Karpas-422 (cell line): Measurements from ENCODE around the gene NTHL1. TPM values are rescaled to one million over a fixed set of nuclear protein-coding genes. Genes with fewer than 3 reads are reported as not detected.
"Not testable (repeated sequence)": the region's sequence is repeated elsewhere in the genome, so short reads cannot be mapped to it uniquely, and the experiment has no call there.

Source experiments
- DNase-seq: peaks from one replicate; pipeline ENCODE4 v3.0.0-alpha.2; 2015
- H2AFZ ChIP-seq: fragments of 200-600 bp; sonication (generic); 2 replicates; pipeline ENCODE4 v1.6.1; 2014; ENCODE audit warnings: antibody characterized with exemption, low read length, mixed read lengths
- H3K27ac ChIP-seq: fragments of 200-600 bp; sonication (generic); 2 replicates; pipeline ENCODE4 v1.5.1; 2014; ENCODE audit warnings: mild to moderate bottlenecking, low read length, moderate library complexity
- H3K27me3 ChIP-seq: fragments of 200-600 bp; sonication (generic); 2 replicates; pipeline ENCODE4 v1.6.1; 2014; ENCODE audit warnings: low read length, mixed read lengths
- H3K36me3 ChIP-seq: fragments of 200-600 bp; sonication (generic); 2 replicates; pipeline ENCODE4 v1.6.1; 2014; ENCODE audit warnings: low read length, mixed read lengths; ENCODE audit not compliant: insufficient read depth
- H3K4me1 ChIP-seq: fragments of 200-600 bp; sonication (generic); 2 replicates; pipeline ENCODE4 v1.6.1; 2014; ENCODE audit warnings: mild to moderate bottlenecking, low read length, mixed read lengths
- H3K4me2 ChIP-seq: fragments of 200-600 bp; sonication (generic); 2 replicates; pipeline ENCODE4 v1.6.1; 2014; ENCODE audit warnings: low read length, low read depth, mild to moderate bottlenecking; ENCODE audit not compliant: poor library complexity, severe bottlenecking
- H3K4me3 ChIP-seq: fragments of 200-600 bp; sonication (generic); 2 replicates; pipeline ENCODE4 v1.5.1; 2014; ENCODE audit warnings: mild to moderate bottlenecking, antibody characterized with exemption, low read length, mixed read lengths
- H3K79me2 ChIP-seq: fragments of 200-600 bp; sonication (generic); 2 replicates; pipeline ENCODE4 v1.6.1; 2014; ENCODE audit warnings: mild to moderate bottlenecking, low read length, mixed read lengths
- H3K9ac ChIP-seq: fragments of 200-600 bp; sonication (generic); 2 replicates; pipeline ENCODE4 v1.6.0; 2014; ENCODE audit warnings: low read length
- H3K9me2 ChIP-seq: fragments of 200-600 bp; sonication (generic), shearing (Covaris generic); replicated peaks from 2 replicates; pipeline ENCODE4 v1.6.0; 2014; ENCODE audit warnings: mild to moderate bottlenecking, low read length, moderate library complexity; ENCODE audit not compliant: insufficient read depth
- H3K9me3 ChIP-seq: fragments of 300-700, 200-600 bp; sonication (generic); 2 replicates; pipeline ENCODE4 v1.6.1; 2014; ENCODE audit warnings: low read length, mixed read lengths
- H4K20me1 ChIP-seq: fragments of 200-600 bp; sonication (generic); 2 replicates; pipeline ENCODE4 v1.6.1; 2014; ENCODE audit warnings: mild to moderate bottlenecking, antibody characterized with exemption, low read length, low read depth; ENCODE audit not compliant: insufficient read depth
- total RNA-seq: library from RNA; depleted of rRNA; stranded (reverse); fragments of >200 nt; shearing (Covaris generic); gene quantifications from 2 replicates; pipeline ENCODE4 v1.2.3, GENCODE V29; 2014; ENCODE audit warnings: low replicate concordance

NTHL1 gene
- total RNA-seq, 1 experiment from 2014 or later = 23.2 TPM

DNA sequence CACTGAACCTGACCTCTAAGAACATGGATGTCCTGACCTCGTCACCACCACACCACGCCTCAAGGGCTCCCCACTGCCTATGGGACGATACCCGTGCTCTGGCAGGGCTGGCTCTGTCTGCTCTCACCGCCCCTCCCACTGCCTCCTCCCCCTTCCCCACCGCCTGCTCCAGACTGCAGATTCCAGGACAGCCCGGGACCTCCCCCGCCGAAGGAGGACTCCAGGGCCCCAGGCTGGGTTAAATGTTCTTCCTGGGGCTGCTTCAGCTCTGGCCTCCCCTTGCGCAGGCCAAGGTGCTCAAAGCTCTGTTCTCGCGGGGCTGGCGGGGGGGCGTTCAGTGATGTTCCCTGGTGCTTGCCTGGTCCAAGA is 24.9 kb downstream of the NTHL1 start:
- H3K4me2 ChIP-seq = peak overlapping the region; percentile 58
- H3K27me3 ChIP-seq = no peaks in the 10 kb centered on the region
- no peaks in the 10 kb centered on the region for H3K36me3 ChIP-seq
- H2AFZ ChIP-seq = peak overlapping the region; percentile 69; the same call in 1 of the 2 replicates
- no peak overlapping the region for H3K27ac ChIP-seq
- no peaks in the 10 kb centered on the region for H3K9me2 ChIP-seq
- H3K4me1 ChIP-seq = peaks cover 7% of the 10 kb centered on the region
- H3K9me3 ChIP-seq = no peaks in the 10 kb centered on the region
- peak overlapping the region; percentile 51; the same call in 1 of the 2 replicates for H3K4me3 ChIP-seq
- H3K9ac ChIP-seq = peak overlapping the region; percentile 52
- no peaks in the 10 kb centered on the region for H3K79me2 ChIP-seq
- no peaks in the 10 kb centered on the region for H4K20me1 ChIP-seq
- DNase-seq = no peak

DNA sequence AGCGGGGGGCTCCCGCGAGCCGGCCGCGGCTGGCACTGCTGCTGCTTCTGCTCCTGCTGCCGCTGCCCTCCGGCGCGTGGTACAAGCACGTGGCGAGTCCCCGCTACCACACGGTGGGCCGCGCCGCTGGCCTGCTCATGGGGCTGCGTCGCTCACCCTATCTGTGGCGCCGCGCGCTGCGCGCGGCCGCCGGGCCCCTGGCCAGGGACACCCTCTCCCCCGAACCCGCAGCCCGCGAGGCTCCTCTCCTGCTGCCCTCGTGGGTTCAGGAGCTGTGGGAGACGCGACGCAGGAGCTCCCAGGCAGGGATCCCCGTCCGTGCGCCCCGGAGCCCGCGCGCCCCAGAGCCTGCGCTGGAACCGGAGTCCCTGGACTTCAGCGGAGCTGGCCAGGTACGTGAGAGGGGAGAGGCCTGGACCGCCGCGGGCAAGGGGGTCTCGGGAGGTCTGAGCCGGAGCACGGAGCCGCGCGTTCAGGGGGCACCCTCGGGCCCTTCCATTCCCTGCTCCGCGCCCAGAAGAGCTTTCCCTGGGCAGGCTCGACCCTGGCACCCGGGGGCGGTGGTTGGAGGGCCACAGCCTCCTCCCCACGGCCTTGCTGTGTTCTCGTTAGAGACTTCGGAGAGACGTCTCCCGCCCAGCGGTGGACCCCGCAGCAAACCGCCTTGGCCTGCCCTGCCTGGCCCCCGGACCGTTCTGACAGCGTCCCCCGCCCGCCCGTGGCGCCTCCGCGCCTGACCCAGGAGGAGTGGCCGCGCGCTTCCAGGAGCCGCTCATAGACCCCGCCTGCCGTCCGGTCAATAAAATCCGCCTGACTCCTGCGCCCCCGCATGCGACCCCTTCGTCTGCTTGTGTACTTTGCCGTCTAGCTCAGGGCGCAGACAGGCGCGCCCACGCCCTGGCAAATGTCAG is 27.5 kb downstream of the NTHL1 start:
- Histone ChIP-seq H3K79me2 (no peaks in the 10 kb centered on the region), H3K9ac (no peak overlapping the region), H3K4me3 (no peak overlapping the region), H3K9me2 (no peaks in the 10 kb centered on the region), H3K4me1 (peaks cover 7% of the 10 kb centered on the region), H3K4me2 (no peak overlapping the region), H4K20me1 (no peaks in the 10 kb centered on the region), H3K27me3 (no peaks in the 10 kb centered on the region), H2AFZ (no peak overlapping the region), H3K27ac (no peak overlapping the region), H3K9me3 (no peaks in the 10 kb centered on the region), H3K36me3 (no peaks in the 10 kb centered on the region)
- DNase-seq = no peak

DNA sequence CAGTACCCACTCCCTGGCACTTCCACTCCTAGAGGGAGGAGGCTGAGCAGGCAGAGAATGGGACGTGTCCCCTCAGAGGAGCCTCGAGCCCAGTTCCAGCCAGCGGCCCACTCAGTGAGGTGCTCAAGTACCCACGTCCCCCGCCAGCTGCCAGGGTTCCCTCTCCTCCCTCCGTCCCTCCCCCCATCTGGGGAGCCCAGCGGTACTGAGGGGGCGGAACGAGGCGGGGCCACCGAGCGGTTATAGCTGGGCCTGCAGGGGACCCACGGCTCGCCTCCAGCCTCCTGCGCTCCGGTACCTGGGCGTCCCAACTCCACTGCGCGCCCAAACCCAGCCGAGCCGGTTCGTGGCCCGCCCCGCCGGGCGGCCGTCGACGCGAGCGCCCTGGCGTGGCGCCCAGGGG is 28.1 kb downstream of the NTHL1 start, which contains the start of gene NPW:
Gene NPW (plus strand): TSS at position 268 of the 403 bp plus-strand sequence.
- Histone ChIP-seq H2AFZ (no peak within 1 kb of the TSS), H3K9me3 (no peaks in the 10 kb centered on the region)

DNA sequence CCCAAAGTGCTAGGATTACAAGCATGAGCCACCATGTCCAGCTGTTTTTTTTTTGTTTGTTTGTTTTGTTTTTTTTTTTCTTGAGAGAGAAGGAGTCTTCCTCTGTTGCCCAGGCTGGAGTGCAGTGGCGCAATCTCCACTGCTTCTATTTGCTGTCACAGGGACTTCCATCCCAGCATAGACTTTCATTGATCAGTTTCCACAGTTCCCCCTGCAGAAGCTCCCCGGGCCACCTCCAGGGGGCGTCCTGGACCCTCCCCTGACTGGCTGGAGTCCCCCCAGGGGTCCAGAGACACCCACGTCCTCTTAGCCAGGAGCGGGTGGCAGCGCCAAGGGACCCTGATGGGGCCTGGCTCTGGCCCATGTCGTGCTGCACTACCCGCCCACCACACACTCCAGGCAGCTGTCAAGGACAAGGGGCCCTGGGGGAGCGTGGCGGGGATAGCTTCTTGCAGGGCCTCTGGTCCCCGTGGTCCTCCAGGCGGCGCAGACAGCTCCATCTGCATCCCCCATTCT is 31.2 kb downstream of the NTHL1 start:
- Histone ChIP-seq H3K36me3 (no peaks in the 10 kb centered on the region), H3K4me1 (no peaks in the 10 kb centered on the region), H3K9me3 (no peaks in the 10 kb centered on the region), H3K9me2 (no peaks in the 10 kb centered on the region), H2AFZ (no peak overlapping the region), H3K27me3 (no peaks in the 10 kb centered on the region), H3K79me2 (no peaks in the 10 kb centered on the region), H3K4me2 (no peak overlapping the region), H4K20me1 (no peaks in the 10 kb centered on the region), H3K27ac (no peak overlapping the region), H3K4me3 (no peak overlapping the region), H3K9ac (no peak overlapping the region)
- DNase-seq = peak; percentile 63

More for the DNA sequence above, 28.1 kb downstream of the NTHL1 start, which contains the start of gene NPW:
- peaks cover 7% of the 10 kb centered on the region for H3K4me1 ChIP-seq
- H3K36me3 ChIP-seq = no peaks in the 10 kb centered on the region
- H3K27me3 ChIP-seq = no peaks in the 10 kb centered on the region
- H3K4me2 ChIP-seq = no peak within 1 kb of the TSS
- H4K20me1 ChIP-seq = no peaks in the 10 kb centered on the region
- DNase-seq = peak; percentile 65
- H3K27ac ChIP-seq = no peak within 1 kb of the TSS
- H3K79me2 ChIP-seq = no peaks in the 10 kb centered on the region
- no peak within 1 kb of the TSS for H3K9ac ChIP-seq
- no peaks in the 10 kb centered on the region for H3K9me2 ChIP-seq
- H3K4me3 ChIP-seq = no peak within 1 kb of the TSS

DNA sequence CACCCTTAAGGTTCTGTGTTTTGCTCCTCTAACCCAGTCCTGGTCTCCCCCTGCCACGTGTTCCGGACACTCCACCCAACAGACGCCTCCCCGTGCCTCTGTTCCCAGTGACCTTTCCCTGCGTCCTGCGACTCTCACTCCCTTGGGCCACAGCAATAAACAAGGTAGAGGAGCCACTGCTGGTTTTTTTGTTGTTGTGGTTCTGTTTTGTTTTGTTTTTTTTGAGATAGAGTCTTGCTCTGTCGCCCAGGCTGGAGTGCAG is 31.8 kb downstream of the NTHL1 start:
- Histone ChIP-seq H3K79me2 (no peaks in the 10 kb centered on the region), H3K27me3 (no peaks in the 10 kb centered on the region), H3K27ac (no peak overlapping the region), H3K9me3 (no peaks in the 10 kb centered on the region), H3K4me3 (no peak overlapping the region), H3K9ac (no peak overlapping the region), H3K4me2 (no peak overlapping the region), H3K9me2 (no peaks in the 10 kb centered on the region), H4K20me1 (no peaks in the 10 kb centered on the region), H3K4me1 (peaks cover under 1% of the 10 kb centered on the region), H2AFZ (no peak overlapping the region), H3K36me3 (no peaks in the 10 kb centered on the region)
- DNase-seq = no peak

DNA sequence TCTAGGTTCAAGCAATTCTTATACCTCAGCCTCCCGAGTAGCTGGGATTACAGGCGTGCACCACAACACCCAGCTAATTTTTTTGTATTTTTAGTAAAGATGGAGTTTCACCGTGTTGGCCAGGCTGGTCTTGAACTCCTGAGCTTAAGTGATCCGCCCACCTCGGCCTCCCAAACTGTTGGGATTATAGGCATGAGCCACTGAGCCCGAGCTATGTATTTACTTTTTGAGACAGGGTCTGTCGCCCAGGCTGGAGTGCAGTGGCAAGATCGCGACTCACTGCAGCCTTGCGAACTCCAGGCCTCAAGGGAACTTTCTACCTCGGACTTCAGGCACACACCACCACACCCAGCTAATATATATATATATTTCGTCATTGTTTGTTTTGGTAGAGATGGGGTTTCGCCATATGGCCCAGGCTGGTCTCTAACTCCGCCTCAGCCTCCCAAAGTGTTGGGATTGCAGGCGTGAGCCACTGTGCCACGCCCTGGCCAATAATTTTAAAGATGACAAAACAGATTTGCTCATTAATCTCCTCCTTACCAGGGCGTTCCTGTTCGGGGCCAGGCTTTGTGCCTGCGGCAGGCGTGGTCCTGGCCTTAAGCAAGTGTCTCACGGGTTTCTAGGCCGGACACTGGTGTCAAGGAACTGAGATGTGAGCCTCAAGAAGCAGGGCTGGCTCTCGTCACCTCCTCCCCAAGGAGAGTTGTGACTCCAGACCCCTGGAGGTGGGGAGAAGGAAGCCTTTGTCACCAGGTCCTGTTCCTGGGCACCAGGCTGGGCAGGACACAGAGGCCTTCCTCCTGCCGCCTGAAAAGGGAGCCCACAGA is 32.3 kb downstream of the NTHL1 start:
- no peaks in the 10 kb centered on the region for H3K36me3 ChIP-seq
- H3K4me1 ChIP-seq = peaks cover 6% of the 10 kb centered on the region
- H4K20me1 ChIP-seq = no peaks in the 10 kb centered on the region
- peaks cover 5% of the 10 kb centered on the region for H3K79me2 ChIP-seq
- H3K27me3 ChIP-seq = no peaks in the 10 kb centered on the region
- DNase-seq = no peak
- H3K4me3 ChIP-seq = no peak overlapping the region
- H3K27ac ChIP-seq = no peak overlapping the region
- H2AFZ ChIP-seq = no peak overlapping the region
- no peaks in the 10 kb centered on the region for H3K9me3 ChIP-seq
- H3K9ac ChIP-seq = no peak overlapping the region
- H3K4me2 ChIP-seq = no peak overlapping the region
- H3K9me2 ChIP-seq = no peaks in the 10 kb centered on the region

DNA sequence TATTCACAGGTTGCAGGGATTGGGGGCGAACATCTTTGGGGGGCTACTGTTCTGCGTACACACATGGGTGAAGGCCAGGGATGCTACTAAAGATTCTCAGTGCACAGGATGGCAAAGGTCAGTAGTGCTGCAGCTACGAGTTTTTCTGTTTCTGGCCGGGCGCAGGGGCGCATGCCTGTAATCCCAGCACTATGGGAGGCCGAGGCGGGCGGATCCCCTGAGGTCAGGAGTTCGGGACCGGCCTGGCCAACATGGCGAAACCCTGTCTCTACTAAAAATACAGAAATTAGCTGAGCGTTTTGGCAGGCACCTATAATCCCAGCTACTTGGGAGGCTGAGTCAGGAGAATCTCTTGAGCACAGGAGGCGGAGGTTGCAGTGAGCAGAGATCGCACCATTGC is 34.1 kb downstream of the NTHL1 start:
- Histone ChIP-seq H3K4me1 (peaks cover 11% of the 10 kb centered on the region), H3K36me3 (no peaks in the 10 kb centered on the region), H4K20me1 (peaks cover 8% of the 10 kb centered on the region), H3K9me3 (no peaks in the 10 kb centered on the region), H3K4me2 (no peak overlapping the region), H3K4me3 (no peak overlapping the region), H3K27ac (no peak overlapping the region), H3K9ac (no peak overlapping the region), H2AFZ (no peak overlapping the region), H3K79me2 (peaks cover 20% of the 10 kb centered on the region), H3K27me3 (no peaks in the 10 kb centered on the region), H3K9me2 (no peaks in the 10 kb centered on the region)
- no peak for DNase-seq

DNA sequence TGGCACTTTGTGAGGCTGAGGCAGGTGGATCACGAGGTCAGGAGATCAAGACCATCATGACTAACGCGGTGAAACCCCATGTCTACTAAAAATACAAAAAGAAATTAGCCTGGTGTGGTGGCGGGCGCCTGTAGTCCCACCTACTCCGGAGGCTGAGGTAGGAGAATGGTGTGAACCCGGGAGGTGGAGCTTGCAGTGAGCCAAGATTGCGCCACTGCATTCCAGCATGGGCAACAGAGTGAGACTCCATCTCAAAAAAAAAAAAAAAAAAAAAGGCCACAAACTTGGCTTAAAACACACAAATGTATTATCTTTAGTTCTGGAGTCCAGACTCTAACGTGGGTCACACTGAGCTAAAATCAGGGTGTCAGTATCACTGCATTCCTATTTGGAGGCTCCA is 35.9 kb downstream of the NTHL1 start:
- H3K4me3 ChIP-seq, H3K9me2 ChIP-seq, H3K27me3 ChIP-seq, DNase-seq, H3K9ac ChIP-seq, H3K9me3 ChIP-seq, H3K36me3 ChIP-seq, H3K4me2 ChIP-seq, H2AFZ ChIP-seq, H3K27ac ChIP-seq: not testable (repeated sequence)
- Histone ChIP-seq H4K20me1 (peaks cover 26% of the 10 kb centered on the region), H3K4me1 (peaks cover 29% of the 10 kb centered on the region), H3K79me2 (peaks cover 38% of the 10 kb centered on the region)
